Liver (tissue), 9 donors: ENCODE results near the gene CPS1. TPM values are rescaled to one million over a fixed set of nuclear protein-coding genes. Genes with fewer than 3 reads are reported as not detected.

Source experiments
- DNase-seq: peaks from one replicate; pipeline ENCODE4 v3.0.0-alpha.2; 2017; ENCODE audit warnings: low spot score
- H3K27ac ChIP-seq, 2 donors: one replicate each; pipeline ENCODE4 v1.7.0; 2013; ENCODE audit warnings: inconsistent platforms in 2 of 2, low read length in 2 of 2, control low read depth in 1 of 2, low read depth in 1 of 2, mild to moderate bottlenecking in 1 of 2
- H3K27me3 ChIP-seq, 4 donors: one replicate each; pipeline versions ENCODE4 v1.6.1 to v1.7.0; 2013; ENCODE audit warnings: low read length in 3 of 4, inconsistent platforms in 1 of 4, mild to moderate bottlenecking in 1 of 4, moderate library complexity in 1 of 4; ENCODE audit not compliant: control insufficient read depth in 4 of 4, insufficient read depth in 4 of 4
- H3K36me3 ChIP-seq, 4 donors: one replicate each; pipeline versions ENCODE4 v1.6.1 to v1.7.0; 2013; ENCODE audit warnings: low read length in 3 of 4, mild to moderate bottlenecking in 3 of 4, low read depth in 1 of 4, moderate library complexity in 1 of 4; ENCODE audit not compliant: control insufficient read depth in 4 of 4, insufficient read depth in 3 of 4
- H3K4me1 ChIP-seq, 4 donors: one replicate each; pipeline versions ENCODE4 v1.6.1 to v1.7.0; 2013; ENCODE audit warnings: low read length in 3 of 4, mild to moderate bottlenecking in 3 of 4, moderate library complexity in 1 of 4; ENCODE audit not compliant: control insufficient read depth in 4 of 4, insufficient read depth in 4 of 4
- H3K4me3 ChIP-seq, 3 donors: one replicate each; pipeline versions ENCODE4 v1.6.1 to v1.7.0; 2013; ENCODE audit warnings: low read length in 3 of 3, control low read depth in 1 of 3, low read depth in 1 of 3, mild to moderate bottlenecking in 1 of 3
- H3K9ac ChIP-seq, 2 donors: one replicate each; pipeline ENCODE4 v1.7.0; 2013; ENCODE audit warnings: low read length in 2 of 2, mild to moderate bottlenecking in 2 of 2, moderate library complexity in 2 of 2, control low read depth in 1 of 2, low read depth in 1 of 2
- H3K9me3 ChIP-seq, 4 donors: one replicate each; pipeline versions ENCODE4 v1.6.1 to v1.7.0; 2013; ENCODE audit warnings: low read length in 3 of 4; ENCODE audit not compliant: control insufficient read depth in 4 of 4
- EGR1 ChIP-seq, 2 donors: IDR thresholded peaks; 2 replicates each; pipeline ENCODE4 v1.6.1; 2016 to 2018; ENCODE audit warnings: antibody characterized with exemption in 2 of 2, low read depth in 2 of 2
- FOXA1 ChIP-seq: IDR thresholded peaks from 2 replicates; pipeline ENCODE4 v1.6.1; 2016; ENCODE audit warnings: antibody characterized with exemption
- GABPA ChIP-seq, 2 donors: IDR thresholded peaks in 1 of 2; conservative IDR thresholded peaks in 1 of 2; 2 replicates each; pipeline ENCODE4 v1.6.1; 2016; ENCODE audit warnings: antibody characterized with exemption in 2 of 2, mild to moderate bottlenecking in 1 of 2, moderate library complexity in 1 of 2
- HNF4A ChIP-seq, 2 donors: conservative IDR thresholded peaks; 2 replicates each; pipeline ENCODE4 v1.6.1; 2016; ENCODE audit warnings: antibody characterized with exemption in 2 of 2, mild to moderate bottlenecking in 2 of 2
- HNF4G ChIP-seq: IDR thresholded peaks from 2 replicates; pipeline ENCODE4 v1.6.1; 2016; ENCODE audit warnings: antibody characterized with exemption
- NR2F2 ChIP-seq: IDR thresholded peaks from 2 replicates; pipeline ENCODE4 v1.6.1; 2016; ENCODE audit warnings: antibody characterized with exemption
- REST ChIP-seq: IDR thresholded peaks from 2 replicates; pipeline ENCODE4 v1.6.1; 2016; ENCODE audit warnings: antibody characterized with exemption, mild to moderate bottlenecking
- RXRA ChIP-seq, 2 donors: IDR thresholded peaks; 2 replicates each; pipeline ENCODE4 v1.6.1; 2017 to 2018; ENCODE audit warnings: antibody characterized with exemption in 2 of 2, mild to moderate bottlenecking in 1 of 2
- SP1 ChIP-seq: IDR thresholded peaks from 2 replicates; pipeline ENCODE4 v1.6.1; 2018; ENCODE audit warnings: antibody characterized with exemption, mild to moderate bottlenecking
- TAF1 ChIP-seq: conservative IDR thresholded peaks from 2 replicates; pipeline ENCODE4 v1.6.1; 2016; ENCODE audit warnings: antibody characterized with exemption, mild to moderate bottlenecking
- YY1 ChIP-seq: IDR thresholded peaks from 2 replicates; pipeline ENCODE4 v1.6.1; 2016; ENCODE audit warnings: antibody characterized with exemption, mild to moderate bottlenecking
- ZBTB33 ChIP-seq: IDR thresholded peaks from 2 replicates; pipeline ENCODE4 v1.6.1; 2016; ENCODE audit warnings: antibody characterized with exemption
- WGBS: extraction: QIAGEN DNeasy Blood & Tissue Kit; methylation state at CpG from one replicate; pipeline ENCODE4 v1.1.7; 2013; 5-methylcytosine and 5-hydroxymethylcytosine counted together
- polyA plus RNA-seq, 2 donors: library from polyadenylated mRNA; stranded (reverse) in 1 of 2; unstranded in 1 of 2; fragments of 200-250 nt in 1 of 2; fragments of >200 nt in 1 of 2; fragmentation: Nextera tagmentation in 1 of 2; extraction: Ambion mirVana in 1 of 2; gene quantifications; one replicate each; pipeline versions ENCODE4 v1.2.1 to v1.2.3, GENCODE V29; 2013 to 2015
- total RNA-seq, 2 donors: library from RNA; depleted of rRNA; stranded (reverse); fragments of >200 nt; gene quantifications; one replicate each; pipeline ENCODE4 v1.2.3, GENCODE V29; 2014
- TF ChIP-seq, protein P1 (sequence below): fragments of 150-350 bp; IDR thresholded peaks from 2 replicates; pipeline ENCODE4 v1.5.1; 2017; ENCODE audit warnings: improper control_type of control experiment, low read depth, low read length; ENCODE audit not compliant: missing input control
- TF ChIP-seq, protein P2 (sequence below): IDR thresholded peaks from 2 replicates; pipeline ENCODE4 v1.6.1; 2016; ENCODE audit warnings: antibody characterized with exemption
- donor health status: healthy.
- donor health status: healthy.
- donor health status: healthy.
- donor health status: healthy.
- donor health status: healthy.

Gene CPS1
- total and polyA plus RNA-seq, 4 donors, result 469 to 930 (median 575) TPM

GRCh38 chr2:210536973-210537650, 19.3 kb upstream of the CPS1 start:
- WGBS, result 83% methylated on average over 2 of the region's 2 CpGs
- no peak overlapping the region for H3K4me3 ChIP-seq
- H3K9ac ChIP-seq, result no peak overlapping the region
- H3K27ac ChIP-seq, result no peak overlapping the region
- TF ChIP-seq SP1, result no peak
- no peak for TF ChIP-seq GABPA (IDR thresholded peaks at IDR 0.05 in 1 of 2, conservative IDR thresholded peaks at IDR 0.05 in 1 of 2)
- TF ChIP-seq, protein P1, sequence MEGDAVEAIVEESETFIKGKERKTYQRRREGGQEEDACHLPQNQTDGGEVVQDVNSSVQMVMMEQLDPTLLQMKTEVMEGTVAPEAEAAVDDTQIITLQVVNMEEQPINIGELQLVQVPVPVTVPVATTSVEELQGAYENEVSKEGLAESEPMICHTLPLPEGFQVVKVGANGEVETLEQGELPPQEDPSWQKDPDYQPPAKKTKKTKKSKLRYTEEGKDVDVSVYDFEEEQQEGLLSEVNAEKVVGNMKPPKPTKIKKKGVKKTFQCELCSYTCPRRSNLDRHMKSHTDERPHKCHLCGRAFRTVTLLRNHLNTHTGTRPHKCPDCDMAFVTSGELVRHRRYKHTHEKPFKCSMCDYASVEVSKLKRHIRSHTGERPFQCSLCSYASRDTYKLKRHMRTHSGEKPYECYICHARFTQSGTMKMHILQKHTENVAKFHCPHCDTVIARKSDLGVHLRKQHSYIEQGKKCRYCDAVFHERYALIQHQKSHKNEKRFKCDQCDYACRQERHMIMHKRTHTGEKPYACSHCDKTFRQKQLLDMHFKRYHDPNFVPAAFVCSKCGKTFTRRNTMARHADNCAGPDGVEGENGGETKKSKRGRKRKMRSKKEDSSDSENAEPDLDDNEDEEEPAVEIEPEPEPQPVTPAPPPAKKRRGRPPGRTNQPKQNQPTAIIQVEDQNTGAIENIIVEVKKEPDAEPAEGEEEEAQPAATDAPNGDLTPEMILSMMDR, result no peak
- TF ChIP-seq EGR1 (IDR thresholded peaks at IDR 0.05; ENCODE audit: low read depth in 2 of 2), result no peak
- no peak for TF ChIP-seq FOXA1
- no peak for TF ChIP-seq REST
- no peak for TF ChIP-seq HNF4G
- TF ChIP-seq TAF1, result no peak
- no peak for TF ChIP-seq RXRA (IDR thresholded peaks at IDR 0.05)
- TF ChIP-seq, protein P2, sequence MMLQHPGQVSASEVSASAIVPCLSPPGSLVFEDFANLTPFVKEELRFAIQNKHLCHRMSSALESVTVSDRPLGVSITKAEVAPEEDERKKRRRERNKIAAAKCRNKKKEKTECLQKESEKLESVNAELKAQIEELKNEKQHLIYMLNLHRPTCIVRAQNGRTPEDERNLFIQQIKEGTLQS, result no peak
- TF ChIP-seq HNF4A (conservative IDR thresholded peaks at IDR 0.05), result no peak
- no peak for TF ChIP-seq NR2F2
- no peak for TF ChIP-seq YY1
- H3K27me3 ChIP-seq, result no peaks in the 10 kb centered on the region
- H3K9me3 ChIP-seq, result no peaks in the 10 kb centered on the region
- DNase-seq, result no peak
- no peaks in the 10 kb centered on the region for H3K36me3 ChIP-seq
- H3K4me1 ChIP-seq, result peaks cover 5 to 49% (median 31%) of the 10 kb centered on the region in 4 donors

DNA sequence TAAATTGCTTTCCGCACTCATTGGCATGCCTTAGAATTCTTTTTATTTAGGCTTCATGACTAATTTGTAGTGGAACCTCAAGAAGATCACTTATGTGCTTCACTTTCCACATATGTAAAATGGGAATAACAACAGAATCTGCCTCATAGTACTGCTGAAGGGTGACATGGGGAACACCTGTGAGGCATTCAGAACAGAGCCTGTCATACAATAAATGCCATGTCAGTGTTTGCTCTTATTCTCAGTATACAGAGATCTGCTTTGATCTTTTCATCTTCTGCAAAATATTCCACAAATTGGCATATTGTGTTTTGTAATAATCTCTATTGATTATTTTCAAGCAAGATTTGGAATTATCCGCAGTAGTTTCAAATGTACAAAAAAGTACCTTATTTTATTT, 17.4 kb upstream of the CPS1 start:
- no peak overlapping the region for H3K4me3 ChIP-seq
- DNase-seq, result no peak
- peaks cover 9 to 48% (median 35%) of the 10 kb centered on the region in 4 donors for H3K4me1 ChIP-seq
- no peaks in the 10 kb centered on the region for H3K9me3 ChIP-seq
- H3K27ac ChIP-seq, result peak overlapping the region in 1 of 2 donors; percentile 23
- no peaks in the 10 kb centered on the region for H3K27me3 ChIP-seq
- 71% methylated on average over 2 of the region's 2 CpGs for WGBS
- no peak overlapping the region for H3K9ac ChIP-seq
- TF ChIP-seq FOXA1, result no peak
- TF ChIP-seq ZBTB33, result peak; percentile 20
- H3K36me3 ChIP-seq, result no peaks in the 10 kb centered on the region
